MM.1S (cell line): ENCODE data around the gene PLD1.

Source experiments
- DNase-seq: peaks from one replicate; pipeline ENCODE4 v3.0.0-alpha.2; 2015
- H2AFZ ChIP-seq: fragments of 300-600 bp; sonication (generic); 2 replicates; pipeline ENCODE4 v1.6.0; 2016; ENCODE audit warnings: antibody characterized with exemption, low read length
- H3F3A ChIP-seq: fragments of 300-600 bp; sonication (generic); 2 replicates; pipeline ENCODE4 v1.6.1; 2016; ENCODE audit warnings: mild to moderate bottlenecking, antibody characterized with exemption, low read length, moderate library complexity, mixed read lengths; ENCODE audit not compliant: insufficient read depth
- H3K27ac ChIP-seq: fragments of 300-600 bp; sonication (generic); 2 replicates; pipeline ENCODE4 v1.5.1; 2016; ENCODE audit warnings: mild to moderate bottlenecking, low read length
- H3K27me3 ChIP-seq: fragments of 300-600 bp; sonication (generic); replicated peaks from 2 replicates; pipeline ENCODE4 v1.6.0; 2016; ENCODE audit warnings: low read length; ENCODE audit not compliant: insufficient read depth
- H3K36me3 ChIP-seq: fragments of 300-600 bp; sonication (generic); replicated peaks from 2 replicates; pipeline ENCODE4 v1.6.1; 2016; ENCODE audit warnings: mild to moderate bottlenecking, low read length, mixed read lengths; ENCODE audit not compliant: insufficient read depth
- H3K4me1 ChIP-seq: fragments of 300-600 bp; sonication (generic); 2 replicates; pipeline ENCODE4 v1.6.1; 2016; ENCODE audit warnings: low read length, mixed read lengths
- H3K4me2 ChIP-seq: fragments of 300-600 bp; sonication (generic); 2 replicates; pipeline ENCODE4 v1.6.0; 2016; ENCODE audit warnings: low read depth, low read length
- H3K4me3 ChIP-seq: fragments of 300-600 bp; sonication (generic); 2 replicates; pipeline ENCODE4 v1.5.1; 2016; ENCODE audit warnings: low read length, mixed read lengths
- H3K79me2 ChIP-seq: fragments of 300-600 bp; sonication (generic); 2 replicates; pipeline ENCODE4 v1.6.1; 2016; ENCODE audit warnings: mixed run types, low read length, mixed read lengths
- H3K9ac ChIP-seq: fragments of 300-600 bp; sonication (generic); 2 replicates; pipeline ENCODE4 v1.6.1; 2016; ENCODE audit warnings: low read length, mixed read lengths
- H3K9me2 ChIP-seq: fragments of 300-600 bp; sonication (generic); replicated peaks from 2 replicates; pipeline ENCODE4 v1.6.1; 2016; ENCODE audit warnings: mild to moderate bottlenecking, low read length, mixed read lengths; ENCODE audit not compliant: insufficient read depth
- H3K9me3 ChIP-seq: fragments of 300-600 bp; sonication (generic); replicated peaks from 2 replicates; pipeline ENCODE4 v1.6.1; 2016; ENCODE audit warnings: mild to moderate bottlenecking, low read length, mixed read lengths; ENCODE audit not compliant: insufficient read depth
- H4K20me1 ChIP-seq: fragments of 300-600 bp; sonication (generic); 2 replicates; pipeline ENCODE4 v1.6.1; 2016; ENCODE audit warnings: mild to moderate bottlenecking, low read length, moderate library complexity, mixed read lengths; ENCODE audit not compliant: insufficient read depth
- EZH2 ChIP-seq: fragments of 300-600 bp; sonication (generic); optimal IDR thresholded peaks from 2 replicates; pipeline ENCODE3; 2017; ENCODE audit warnings: low read depth, mild to moderate bottlenecking, antibody characterized with exemption, low read length, mixed read lengths
- EZH2phosphoT487 ChIP-seq: fragments of 300-600 bp; sonication (generic); IDR thresholded peaks from 2 replicates; pipeline ENCODE4 v1.6.1; 2018; ENCODE audit warnings: antibody characterized with exemption, low read length
- TF ChIP-seq, protein P1 (sequence below): fragments of 300-600 bp; sonication (generic); IDR thresholded peaks from 2 replicates; pipeline ENCODE4 v1.5.1; 2016; ENCODE audit warnings: antibody characterized with exemption, low read length, mixed read lengths

Gene PLD1

GRCh38 chr3:171849617-171850319 is 39.5 kb upstream of the PLD1 start:
- no peak for DNase-seq
- H3K27me3 ChIP-seq: no peaks in the 10 kb centered on the region
- no peaks in the 10 kb centered on the region for H3K9me2 ChIP-seq
- no peaks in the 10 kb centered on the region; the same call in 1 of the 2 replicates for H3K9me3 ChIP-seq
- H3F3A ChIP-seq: no peaks in the 10 kb centered on the region
- no peak overlapping the region for H3K4me2 ChIP-seq
- H3K36me3 ChIP-seq: no peaks in the 10 kb centered on the region
- H3K27ac ChIP-seq: no peak overlapping the region
- no peaks in the 10 kb centered on the region for H3K4me1 ChIP-seq
- H2AFZ ChIP-seq: no peak overlapping the region
- H4K20me1 ChIP-seq: no peaks in the 10 kb centered on the region
- H3K9ac ChIP-seq: no peak overlapping the region
- no peaks in the 10 kb centered on the region for H3K79me2 ChIP-seq
- H3K4me3 ChIP-seq: no peak overlapping the region
- TF ChIP-seq, protein P1, sequence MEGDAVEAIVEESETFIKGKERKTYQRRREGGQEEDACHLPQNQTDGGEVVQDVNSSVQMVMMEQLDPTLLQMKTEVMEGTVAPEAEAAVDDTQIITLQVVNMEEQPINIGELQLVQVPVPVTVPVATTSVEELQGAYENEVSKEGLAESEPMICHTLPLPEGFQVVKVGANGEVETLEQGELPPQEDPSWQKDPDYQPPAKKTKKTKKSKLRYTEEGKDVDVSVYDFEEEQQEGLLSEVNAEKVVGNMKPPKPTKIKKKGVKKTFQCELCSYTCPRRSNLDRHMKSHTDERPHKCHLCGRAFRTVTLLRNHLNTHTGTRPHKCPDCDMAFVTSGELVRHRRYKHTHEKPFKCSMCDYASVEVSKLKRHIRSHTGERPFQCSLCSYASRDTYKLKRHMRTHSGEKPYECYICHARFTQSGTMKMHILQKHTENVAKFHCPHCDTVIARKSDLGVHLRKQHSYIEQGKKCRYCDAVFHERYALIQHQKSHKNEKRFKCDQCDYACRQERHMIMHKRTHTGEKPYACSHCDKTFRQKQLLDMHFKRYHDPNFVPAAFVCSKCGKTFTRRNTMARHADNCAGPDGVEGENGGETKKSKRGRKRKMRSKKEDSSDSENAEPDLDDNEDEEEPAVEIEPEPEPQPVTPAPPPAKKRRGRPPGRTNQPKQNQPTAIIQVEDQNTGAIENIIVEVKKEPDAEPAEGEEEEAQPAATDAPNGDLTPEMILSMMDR: no peak
- TF ChIP-seq EZH2: no peak
- no peak for TF ChIP-seq EZH2phosphoT487

GRCh38 chr3:171847595-171848259 is 37.4 kb upstream of the PLD1 start:
- no peak for DNase-seq
- Histone ChIP-seq H3K9ac (no peak overlapping the region), H3K27me3 (no peaks in the 10 kb centered on the region), H3K79me2 (no peaks in the 10 kb centered on the region), H3K27ac (no peak overlapping the region), H4K20me1 (no peaks in the 10 kb centered on the region), H2AFZ (no peak overlapping the region), H3K36me3 (no peaks in the 10 kb centered on the region), H3K4me1 (no peaks in the 10 kb centered on the region), H3K9me3 (no peaks in the 10 kb centered on the region), H3K4me3 (no peak overlapping the region), H3K4me2 (no peak overlapping the region), H3K9me2 (no peaks in the 10 kb centered on the region), H3F3A (no peaks in the 10 kb centered on the region)
- TF ChIP-seq, protein P1: no peak
- TF ChIP-seq EZH2phosphoT487: no peak

GRCh38 chr3:171847133-171847532 is 36.9 kb upstream of the PLD1 start:
- no peaks in the 10 kb centered on the region for H3K36me3 ChIP-seq
- TF ChIP-seq, protein P1: no peak
- TF ChIP-seq EZH2: no peak
- TF ChIP-seq EZH2phosphoT487: no peak
- no peaks in the 10 kb centered on the region for H3K9me2 ChIP-seq
- H3F3A ChIP-seq: no peaks in the 10 kb centered on the region
- no peak overlapping the region for H3K9ac ChIP-seq
- H3K79me2 ChIP-seq: no peaks in the 10 kb centered on the region
- H3K9me3 ChIP-seq: no peaks in the 10 kb centered on the region
- no peak overlapping the region for H3K4me2 ChIP-seq
- DNase-seq: no peak
- no peak overlapping the region for H3K4me3 ChIP-seq
- H3K27me3 ChIP-seq: no peaks in the 10 kb centered on the region
- H3K4me1 ChIP-seq: no peaks in the 10 kb centered on the region
- H3K27ac ChIP-seq: no peak overlapping the region
- H2AFZ ChIP-seq: no peak overlapping the region
- no peaks in the 10 kb centered on the region for H4K20me1 ChIP-seq
